HG03097 (cell line): ENCODE measurements around the gene ATP8A1.
"Not testable (repeated sequence)": the region's sequence is repeated elsewhere in the genome, so short reads cannot be mapped to it uniquely, and the experiment has no call there.

Experiments used
- ATAC-seq: cut with Tn5 transposase; IDR thresholded peaks from one replicate; pipeline ENCODE4 v1.9.1; 2021; ENCODE audit not compliant: unreplicated experiment, low FRiP score

ATP8A1 gene

GRCh38 chr4:42515156-42515884, 141.6 kb downstream of the ATP8A1 start:
- ATAC-seq: no peak

DNA sequence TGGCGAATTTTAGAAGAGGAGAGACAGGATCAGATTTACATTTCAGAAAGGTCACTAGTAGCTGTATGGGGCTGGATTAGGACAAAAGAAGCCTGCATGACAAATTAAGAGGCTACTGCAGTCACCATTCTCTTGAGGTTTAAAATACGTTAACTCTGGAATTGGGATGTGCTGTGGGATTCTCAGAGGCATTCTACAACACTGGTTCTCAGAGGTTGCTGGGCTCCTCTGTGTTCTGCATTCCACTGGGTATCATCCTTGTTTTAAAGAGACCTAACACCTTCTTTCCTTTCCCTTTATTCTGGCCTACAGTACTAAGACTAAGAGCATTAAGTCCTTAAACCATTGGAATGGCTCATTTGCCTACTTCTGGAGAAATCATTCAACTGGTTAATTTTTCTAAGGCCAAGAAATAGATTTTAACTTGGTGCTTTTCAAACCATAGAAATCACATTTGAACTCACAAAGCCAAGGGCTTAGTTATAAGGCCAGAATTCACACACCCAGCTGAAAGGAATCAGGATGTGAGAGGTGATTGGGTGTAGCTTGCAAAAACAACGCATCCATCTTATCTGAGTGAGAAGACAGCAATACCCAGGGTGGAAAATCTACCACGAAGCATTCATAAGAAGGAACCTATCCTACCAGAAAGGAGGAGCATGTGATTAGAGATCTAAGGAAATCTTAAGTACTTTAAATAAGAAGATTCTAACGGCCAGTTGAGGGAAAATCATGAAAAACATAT, 143.0 kb downstream of the ATP8A1 start:
- no peak for ATAC-seq

DNA sequence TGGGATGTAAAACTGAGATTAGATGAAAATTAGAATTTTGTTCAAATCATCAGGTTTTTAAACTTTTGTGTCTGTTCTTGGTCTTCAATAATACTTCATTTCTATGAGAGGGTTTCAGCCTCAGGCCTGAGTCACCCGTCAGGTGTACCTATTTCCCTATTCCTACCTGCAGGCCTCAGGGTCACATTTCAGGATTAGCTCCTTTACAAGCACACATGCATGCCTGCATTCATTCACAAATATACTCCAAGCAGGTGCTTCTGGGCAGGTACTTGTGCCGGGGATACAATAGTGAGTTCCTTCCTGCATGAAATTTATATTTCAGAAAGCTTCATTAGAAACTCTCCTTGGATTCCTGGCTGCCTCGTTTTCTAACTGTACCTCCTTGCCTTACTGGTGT, 144.7 kb downstream of the ATP8A1 start:
- ATAC-seq: no peak

- ATAC-seq: no peak
These were observed 146.7 kb downstream of the ATP8A1 start for GRCh38 chr4:42510225-42510624.

DNA sequence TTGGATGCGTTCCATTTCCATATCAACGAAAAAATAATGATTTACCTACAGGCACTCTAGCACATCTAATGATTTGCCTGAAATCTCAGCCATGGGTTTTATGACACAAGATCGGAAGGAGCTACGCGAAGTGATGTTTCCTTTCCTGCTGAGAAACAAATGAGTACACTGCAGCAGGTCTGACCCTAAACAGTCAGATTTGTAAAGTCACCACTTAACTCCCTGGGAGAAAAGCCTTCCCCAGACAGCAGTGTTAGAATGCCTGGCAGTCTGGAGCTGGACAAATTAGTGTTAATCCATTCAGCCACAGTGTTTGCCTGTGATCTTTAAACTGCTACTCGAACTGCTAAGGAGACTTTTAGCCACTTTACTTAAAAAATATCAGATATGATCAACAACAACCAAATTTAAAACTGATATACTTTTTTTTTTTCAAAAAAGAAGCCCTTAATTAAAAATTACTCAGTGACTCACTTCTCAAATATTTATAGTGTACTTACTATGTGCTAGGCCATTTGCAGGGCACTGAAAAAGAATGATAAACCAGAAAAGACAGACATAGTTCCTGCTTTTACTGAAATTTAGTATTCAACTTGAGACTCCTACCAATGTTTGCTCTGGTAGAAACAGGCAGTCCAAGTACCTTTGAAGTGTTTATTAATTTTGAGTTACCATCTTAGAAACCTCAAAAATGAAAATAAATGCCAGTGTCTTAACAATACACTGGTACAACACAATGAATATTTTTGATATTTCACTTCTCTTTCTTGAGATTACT, 155.1 kb downstream of the ATP8A1 start:
- no peak for ATAC-seq

GRCh38 chr4:42498040-42498439, 158.9 kb downstream of the ATP8A1 start:
- no peak for ATAC-seq

DNA sequence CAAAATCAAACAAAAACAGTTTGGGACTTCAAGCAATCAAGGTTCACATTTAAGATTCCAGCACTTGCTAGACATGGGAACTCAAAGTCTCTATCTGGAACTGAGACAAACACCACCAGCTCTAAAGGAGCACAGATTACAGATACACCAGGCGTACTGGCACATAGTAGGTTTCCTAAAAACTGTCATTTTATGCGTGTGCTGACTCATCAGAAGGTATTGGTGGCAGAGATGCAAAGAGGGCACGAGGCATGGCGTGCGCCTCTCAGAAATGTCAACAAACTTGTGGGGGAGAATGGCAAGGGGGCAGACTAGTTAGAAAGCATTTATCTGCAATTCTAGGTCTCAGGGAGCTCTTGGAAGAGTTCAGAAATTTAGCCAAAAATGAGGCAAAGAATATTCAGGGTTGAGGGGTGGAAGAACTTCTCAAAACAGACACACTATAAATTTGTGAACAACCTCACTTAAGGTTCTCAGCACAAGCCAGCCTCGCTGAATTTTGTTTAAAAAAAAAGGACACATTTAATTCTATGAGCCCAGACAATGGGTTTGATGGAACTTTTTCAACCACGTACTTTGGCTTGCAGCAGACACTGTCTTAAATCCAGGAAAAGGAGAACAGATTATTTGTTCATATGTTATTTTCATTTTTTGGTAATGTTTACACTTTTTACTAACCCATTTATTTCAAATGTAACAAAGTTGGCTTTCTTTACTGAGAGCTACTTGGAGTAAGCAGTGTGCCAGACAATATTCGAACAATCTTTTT, 159.6 kb downstream of the ATP8A1 start:
- no peak for ATAC-seq

GRCh38 chr4:42492962-42493361, 163.9 kb downstream of the ATP8A1 start:
- ATAC-seq: no peak

- no peak for ATAC-seq
These were observed 166.9 kb downstream of the ATP8A1 start for GRCh38 chr4:42490015-42490414.

GRCh38 chr4:42489095-42489494, 167.8 kb downstream of the ATP8A1 start:
- ATAC-seq: peak; percentile 69

DNA sequence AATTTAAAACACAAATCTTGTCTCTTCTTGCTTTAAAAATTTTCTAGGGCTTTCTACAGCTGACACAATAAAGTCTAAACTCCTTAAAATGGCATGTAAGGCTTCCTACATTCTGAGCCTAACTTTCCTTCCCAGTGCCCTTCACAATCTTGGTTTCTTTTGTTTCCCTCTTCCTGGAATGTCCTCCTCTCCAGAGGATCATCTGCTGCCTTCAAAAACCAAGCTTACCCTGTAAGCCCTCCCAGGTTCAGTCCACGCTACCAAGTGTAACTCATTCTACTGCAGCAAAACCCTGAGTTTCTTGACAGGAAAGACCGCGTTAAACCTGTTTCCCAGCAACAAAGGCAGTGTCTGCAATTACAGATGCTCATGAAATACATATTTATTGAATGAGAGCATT, 168.4 kb downstream of the ATP8A1 start:
- ATAC-seq: no peak

DNA sequence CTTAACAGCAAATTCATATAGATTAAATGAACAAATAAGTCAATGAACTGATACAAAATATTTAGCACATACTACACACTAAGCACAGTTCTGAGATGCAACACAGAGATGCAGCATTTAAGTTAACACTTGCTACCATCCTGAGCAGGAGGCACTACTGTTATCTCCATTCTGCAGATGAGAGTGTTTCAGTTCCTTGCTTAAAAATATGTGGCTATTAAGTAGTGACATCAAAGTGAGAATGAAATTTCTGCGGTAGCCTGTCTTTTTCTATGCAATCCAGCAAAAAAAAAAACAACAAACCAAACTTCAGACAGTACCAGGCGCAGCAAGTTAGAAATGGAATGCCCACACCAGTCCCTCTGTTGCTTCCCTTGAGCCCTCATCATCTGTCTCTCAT, 168.8 kb downstream of the ATP8A1 start:
- ATAC-seq: peak; percentile 79

DNA sequence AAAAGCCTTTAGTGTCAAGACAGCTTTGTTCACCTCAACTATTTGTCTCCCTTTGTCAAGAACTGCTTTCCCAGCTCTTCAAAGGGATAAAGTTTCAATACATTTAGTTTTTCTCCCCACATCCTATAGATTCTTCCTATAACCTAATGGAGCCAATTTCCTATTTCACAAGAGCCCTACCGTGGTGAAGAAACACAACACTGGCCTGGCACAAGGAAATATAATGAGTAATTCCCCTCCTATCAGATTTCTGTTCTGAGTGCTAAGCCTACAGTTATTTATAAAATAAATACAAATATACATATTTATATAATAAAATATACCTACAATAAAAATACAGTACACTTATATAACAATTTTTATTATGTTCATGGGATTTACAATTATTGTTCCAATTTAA, 169.7 kb downstream of the ATP8A1 start:
- no peak for ATAC-seq

- not testable (repeated sequence) for ATAC-seq
These were observed 170.7 kb downstream of the ATP8A1 start for GRCh38 chr4:42486156-42486555.

DNA sequence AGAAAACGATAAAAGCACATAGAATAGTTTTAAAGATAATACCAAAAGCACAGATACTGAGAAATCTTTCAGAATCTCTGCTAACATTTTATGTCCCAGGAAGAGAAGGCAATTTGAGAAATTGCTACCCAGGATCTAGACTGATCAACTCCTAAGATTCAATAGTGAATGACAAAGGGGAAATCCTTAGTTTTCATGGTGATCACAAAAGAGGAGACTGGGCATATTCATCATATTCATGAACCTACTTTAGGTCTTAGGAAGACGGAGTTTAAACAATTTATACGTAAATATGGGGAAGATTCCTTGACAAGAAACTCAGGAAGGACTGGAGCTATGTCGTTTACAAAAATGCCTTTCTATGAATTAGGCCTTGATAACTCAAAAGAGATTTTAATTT, 172.3 kb downstream of the ATP8A1 start:
- no peak for ATAC-seq

DNA sequence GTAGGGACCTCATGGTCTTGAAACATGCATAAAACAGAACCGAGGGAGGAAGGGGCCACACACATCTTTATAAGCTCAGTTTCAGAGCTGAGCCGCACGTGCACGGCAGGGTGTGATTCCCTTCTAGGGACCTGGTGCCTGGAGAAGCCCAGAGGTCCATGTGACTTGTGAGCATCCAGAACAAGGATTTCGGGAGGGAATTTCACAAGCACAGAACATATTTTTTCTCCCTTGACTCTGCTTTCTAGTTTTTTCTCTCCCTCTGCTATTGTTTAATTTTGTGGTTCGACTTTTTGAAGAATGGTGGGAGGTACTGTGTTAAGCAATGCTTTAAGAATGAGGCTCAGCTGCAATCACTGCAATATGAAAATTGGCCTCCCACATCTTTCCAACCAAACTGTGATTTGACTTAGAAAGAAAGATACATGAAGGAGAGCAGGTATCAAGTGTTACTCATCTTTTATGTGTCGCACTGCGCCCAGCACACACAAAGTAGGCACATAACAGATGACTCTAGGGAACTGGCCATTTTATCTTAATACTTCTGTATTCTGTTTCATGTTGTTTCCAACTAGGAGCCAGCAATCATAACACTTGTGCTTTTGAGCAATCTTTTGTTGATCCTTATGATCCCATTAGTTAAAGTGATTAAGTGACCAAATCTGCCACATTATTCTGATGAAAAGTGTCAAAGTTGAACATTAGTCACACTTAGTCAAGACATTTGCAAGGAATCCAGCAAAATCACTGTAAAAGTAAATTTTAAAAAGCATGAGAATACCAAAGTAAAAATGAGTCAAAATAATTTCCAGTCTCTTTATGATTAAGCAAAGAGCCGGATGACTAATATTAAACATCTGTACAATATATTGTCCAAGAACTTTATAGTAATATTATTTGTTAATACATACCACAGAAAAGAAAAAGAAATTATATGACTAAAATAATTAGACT, 173.2 kb downstream of the ATP8A1 start:
- no peak for ATAC-seq

GRCh38 chr4:42482516-42483327, 174.2 kb downstream of the ATP8A1 start:
- ATAC-seq: no peak

- ATAC-seq: no peak
These were observed 176.2 kb downstream of the ATP8A1 start for GRCh38 chr4:42480717-42481116.

GRCh38 chr4:42480281-42480680, 176.6 kb downstream of the ATP8A1 start:
- no peak for ATAC-seq
